Esophagus squamous epithelium (tissue), 4 donors: ENCODE measurements around the gene GGCX. TPM values are rescaled to one million over a fixed set of nuclear protein-coding genes. Genes with fewer than 3 reads are reported as not detected.

Experiments used
- small RNA-seq, 4 donors: library from RNA; depleted of rRNA; stranded (forward); fragments of <200 nt; gene quantifications; one replicate each; pipeline ENCODE3, GENCODE V24; 2016
- total RNA-seq, 4 donors: library from RNA; depleted of rRNA; stranded (reverse); fragments of >200 nt; gene quantifications; one replicate each; pipeline ENCODE4 v1.1.0, GENCODE V29; 2016

Gene GGCX
- total RNA-seq, 4 donors from 2014 or later = 19.7 to 27.5 (median 23.3) TPM

Small RNA genes lying within 50 kb of the gene (small RNA-seq; reads per million reads assigned to genes)
- 0 reads per million in 4 donors for gene RN7SL126P

Other genes with a start within 250 kb of the GGCX start
- gene TGOLN2, start 233.5 kb downstream of the GGCX start, total RNA-seq = 10 to 100 TPM; 40.6 to 77.2 (median 49.0) TPM
- gene RETSAT, start 207.0 kb downstream of the GGCX start, total RNA-seq = 10 to 100 TPM; 55.8 to 73.3 (median 66.9) TPM
- gene ELMOD3, start 206.7 kb downstream of the GGCX start, total RNA-seq = 10 to 100 TPM in 3 of 4 donors, 1 to 10 TPM in 1; 8.2 to 16.6 (median 13.7) TPM
- 100 to 1,000 TPM; 185 to 301 (median 221) TPM for gene CAPG, start 151.1 kb downstream of the GGCX start, total RNA-seq
- under 1 TPM in 1 of 4 donors, not detected in 3; 0.50 TPM for gene SH2D6, start 142.8 kb downstream of the GGCX start, total RNA-seq
- gene MAT2A, start 22.3 kb downstream of the GGCX start, total RNA-seq = 100 to 1,000 TPM in 2 of 4 donors, 10 to 100 TPM in 2; 81.8 to 272 (median 121) TPM
- 100 to 1,000 TPM in 1 of 4 donors, 10 to 100 TPM in 3; 78.8 to 144 (median 93.8) TPM for gene VAMP8, start 16.1 kb upstream of the GGCX start, total RNA-seq
- gene VAMP5, start 22.9 kb upstream of the GGCX start, total RNA-seq = 10 to 100 TPM in 3 of 4 donors, 1 to 10 TPM in 1; 6.1 to 45.6 (median 17.0) TPM
- 100 to 1,000 TPM in 3 of 4 donors, 10 to 100 TPM in 1; 88.3 to 128 (median 115) TPM for gene RNF181, start 34.3 kb upstream of the GGCX start, total RNA-seq
- 10 to 100 TPM in 1 of 4 donors, 1 to 10 TPM in 3; 6.3 to 15.8 (median 7.4) TPM for gene TMEM150A, start 41.2 kb upstream of the GGCX start, total RNA-seq
- 10 to 100 TPM in 3 of 4 donors, 1 to 10 TPM in 1; 9.4 to 17.1 (median 14.7) TPM for gene C2orf68, start 50.6 kb upstream of the GGCX start, total RNA-seq
- 10 to 100 TPM; 37.0 to 53.6 (median 40.7) TPM for gene USP39, start 54.7 kb upstream of the GGCX start, total RNA-seq
- gene SFTPB, start 106.7 kb upstream of the GGCX start, total RNA-seq = not detected
- gene GNLY, start 132.9 kb upstream of the GGCX start, total RNA-seq = 1 to 10 TPM in 3 of 4 donors, under 1 TPM in 1; 0.76 to 6.1 (median 2.1) TPM
- gene ATOH8, start 192.5 kb upstream of the GGCX start, total RNA-seq = 10 to 100 TPM in 2 of 4 donors, 1 to 10 TPM in 2; 2.0 to 24.6 (median 7.6) TPM